ENCODE measurements around the gene JUP.
A peak's percentile ranks its signal among the peaks of the same experiment; 100 is the strongest.

The JUP gene

DNA sequence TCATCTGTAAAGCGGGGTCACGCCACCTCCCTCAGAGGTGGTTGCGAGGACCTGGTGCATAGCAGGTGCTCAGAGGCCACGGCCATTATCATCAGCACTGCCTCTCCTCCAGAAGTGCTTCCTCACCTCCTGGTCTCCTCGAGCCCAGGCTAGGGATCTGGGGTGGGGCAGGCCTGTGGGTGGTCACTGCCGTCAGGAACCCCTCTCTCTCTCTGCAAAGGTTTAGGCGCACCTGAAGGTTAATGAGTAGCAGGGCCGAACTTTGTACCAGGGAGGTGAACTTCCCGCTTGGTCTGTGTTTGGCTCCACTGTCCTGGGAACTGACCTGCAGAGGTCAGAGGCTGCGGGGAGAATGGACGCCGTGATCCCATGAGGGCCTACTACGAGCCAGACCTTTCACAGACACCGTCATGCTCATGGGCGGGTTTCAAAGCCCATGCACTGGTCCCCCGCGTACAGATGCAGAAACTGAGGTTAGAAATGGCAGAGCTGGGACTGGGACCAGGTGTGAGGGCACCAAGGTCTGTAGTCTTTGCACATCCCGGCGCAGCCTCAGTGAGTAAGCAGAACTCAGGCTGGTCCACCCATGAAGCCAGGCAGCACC is 13.8 kb downstream of the JUP start:
- no peak for TF ChIP-seq Cebpa-rat (IDR thresholded peaks at IDR 0.05)
- peak overlapping the region in 8 of 11 experiments; percentile 15 to 65 (median 34); a peak in 8 of 22 replicates for H3K9ac ChIP-seq
- H3K27ac ChIP-seq: peak overlapping the region in 7 of 11 experiments; percentile 13 to 66 (median 47); a peak in 14 of 22 replicates
- no peaks in the 10 kb centered on the region for H3K9me3 ChIP-seq (replicated peaks in 1 of 11)
- H3K4me3 ChIP-seq: no peak overlapping the region
- H3K36me3 ChIP-seq: peaks cover 71 to 89% (median 83%) of the 10 kb centered on the region in 11 experiments
- peak overlapping the region; percentile 72 to 99 (median 90) for H3K4me2 ChIP-seq
- H4K20me1 ChIP-seq: peaks cover 82 to 100% (median 98%) of the 10 kb centered on the region in 11 experiments
- H3K27me3 ChIP-seq: no peaks in the 10 kb centered on the region
- peaks cover 58 to 65% (median 61%) of the 10 kb centered on the region in 10 experiments for H3K4me1 ChIP-seq

DNA sequence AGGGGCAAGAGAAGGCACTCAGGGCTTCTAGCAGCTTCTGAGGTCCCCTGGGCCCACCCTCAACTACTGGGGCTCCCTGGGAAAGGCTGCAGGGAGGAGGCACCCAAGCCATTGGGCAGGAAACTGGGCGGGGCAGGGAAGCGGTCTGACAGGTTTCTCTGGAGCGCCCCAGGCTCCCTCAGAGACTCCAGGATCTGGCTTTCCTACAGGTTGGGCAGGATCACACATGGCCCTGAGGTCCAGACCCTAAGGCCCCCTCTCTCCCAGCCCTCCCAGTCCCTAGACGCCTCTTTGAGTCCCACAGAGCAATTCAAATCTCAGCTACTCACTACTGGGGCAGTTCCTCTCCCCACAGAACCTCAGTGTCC is 14.3 kb downstream of the JUP start:
- peak overlapping the region in 8 of 11 experiments; percentile 4 to 65 (median 32); a peak in 6 of 22 replicates for H3K9ac ChIP-seq
- TF ChIP-seq Cebpa-rat (IDR thresholded peaks at IDR 0.05): no peak
- no peaks in the 10 kb centered on the region for H3K9me3 ChIP-seq (replicated peaks in 1 of 11)
- peak overlapping the region in 9 of 11 experiments; percentile 72 to 99 (median 92); a peak in 17 of 22 replicates for H3K4me2 ChIP-seq
- H3K4me1 ChIP-seq: peaks cover 53 to 60% (median 57%) of the 10 kb centered on the region in 10 experiments
- no peak overlapping the region for H3K4me3 ChIP-seq
- H3K27me3 ChIP-seq: no peaks in the 10 kb centered on the region
- peaks cover 77 to 100% (median 96%) of the 10 kb centered on the region in 11 experiments for H4K20me1 ChIP-seq
- H3K27ac ChIP-seq: peak overlapping the region in 9 of 11 experiments; percentile 11 to 66 (median 31); a peak in 12 of 22 replicates
- peaks cover 74 to 89% (median 87%) of the 10 kb centered on the region in 11 experiments for H3K36me3 ChIP-seq

DNA sequence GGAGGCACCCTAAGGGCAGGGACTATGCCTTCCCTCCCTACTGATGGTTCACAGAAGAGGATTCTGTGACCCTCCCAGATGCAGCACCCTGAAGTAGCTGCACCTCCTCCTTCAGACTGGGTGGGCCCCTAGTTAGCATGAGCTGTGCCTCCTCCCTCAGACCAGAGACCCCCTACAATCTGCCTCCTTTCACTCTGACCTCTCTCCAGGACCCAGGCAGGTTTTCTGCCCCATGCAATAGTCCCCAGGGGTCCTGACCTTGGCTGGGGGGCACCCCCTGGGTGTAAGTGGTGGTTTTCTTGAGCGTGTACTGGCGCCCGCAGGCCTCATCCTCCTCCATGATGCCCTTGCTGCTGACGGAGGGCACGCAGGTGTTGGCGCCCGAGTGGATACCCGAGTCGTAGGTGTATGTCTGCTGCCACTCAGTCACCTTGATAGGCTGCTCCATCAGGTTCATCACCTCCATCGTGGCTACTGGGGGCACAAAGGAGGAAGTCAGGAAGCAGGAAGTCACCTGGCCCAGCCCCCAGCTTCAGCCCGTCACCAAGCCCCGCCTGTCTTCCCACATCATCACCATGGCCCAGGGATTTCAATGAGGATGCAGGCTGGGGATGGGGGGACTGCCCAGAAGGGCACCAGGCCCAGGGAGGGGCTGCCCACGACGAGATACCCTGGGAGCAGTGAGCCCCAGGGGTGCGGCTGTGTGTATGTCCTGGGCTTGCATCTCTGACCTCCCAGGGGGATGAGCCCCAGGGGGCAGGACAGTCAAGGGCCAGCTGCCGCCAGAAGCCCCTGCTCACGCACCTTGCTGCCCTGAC is 14.9 kb downstream of the JUP start:
- peak overlapping the region in 8 of 11 experiments; percentile 72 to 99 (median 92); a peak in 13 of 22 replicates for H3K4me2 ChIP-seq
- peaks cover 71 to 95% (median 90%) of the 10 kb centered on the region in 11 experiments for H4K20me1 ChIP-seq
- peak overlapping the region in 7 of 11 experiments; percentile 4 to 65 (median 33); a peak in 4 of 22 replicates for H3K9ac ChIP-seq
- peak overlapping the region in 9 of 11 experiments; percentile 11 to 66 (median 31); a peak in 12 of 22 replicates for H3K27ac ChIP-seq
- no peaks in the 10 kb centered on the region for H3K9me3 ChIP-seq (replicated peaks in 1 of 11)
- peaks cover 47 to 54% (median 51%) of the 10 kb centered on the region in 10 experiments for H3K4me1 ChIP-seq
- TF ChIP-seq Cebpa-rat (IDR thresholded peaks at IDR 0.05): no peak
- no peaks in the 10 kb centered on the region for H3K27me3 ChIP-seq
- peaks cover 76 to 89% (median 87%) of the 10 kb centered on the region in 11 experiments for H3K36me3 ChIP-seq
- no peak overlapping the region for H3K4me3 ChIP-seq

DNA sequence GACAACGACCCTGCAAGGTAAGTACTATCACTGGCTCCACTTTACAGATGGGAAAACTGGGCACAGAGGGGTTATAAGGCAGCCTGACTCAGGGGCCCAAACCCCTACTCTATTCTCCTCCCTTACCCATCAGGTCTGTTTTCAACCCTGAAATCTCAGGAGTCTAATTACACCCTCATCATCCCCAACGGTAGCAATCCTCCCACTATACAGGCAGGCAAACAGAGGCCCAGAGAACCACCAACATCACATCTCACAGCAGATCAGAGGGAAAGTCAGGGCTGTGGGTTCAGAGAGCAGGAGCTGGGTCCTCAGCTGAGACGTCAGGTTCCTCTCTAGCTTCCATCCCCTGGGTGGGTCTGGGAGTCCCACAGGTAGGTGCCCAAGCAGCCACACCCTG is 16.5 kb downstream of the JUP start:
- H3K27ac ChIP-seq: no peak overlapping the region
- TF ChIP-seq Cebpa-rat (IDR thresholded peaks at IDR 0.05): no peak
- no peak overlapping the region for H3K4me2 ChIP-seq
- H3K4me1 ChIP-seq: peaks cover 30 to 38% (median 34%) of the 10 kb centered on the region in 10 experiments
- H3K9ac ChIP-seq: no peak overlapping the region
- no peak overlapping the region for H3K4me3 ChIP-seq
- no peaks in the 10 kb centered on the region for H3K27me3 ChIP-seq
- H4K20me1 ChIP-seq: peaks cover 55 to 89% (median 74%) of the 10 kb centered on the region in 11 experiments
- H3K9me3 ChIP-seq (replicated peaks in 1 of 11): no peaks in the 10 kb centered on the region
- H3K36me3 ChIP-seq: peaks cover 78 to 89% (median 88%) of the 10 kb centered on the region in 11 experiments

DNA sequence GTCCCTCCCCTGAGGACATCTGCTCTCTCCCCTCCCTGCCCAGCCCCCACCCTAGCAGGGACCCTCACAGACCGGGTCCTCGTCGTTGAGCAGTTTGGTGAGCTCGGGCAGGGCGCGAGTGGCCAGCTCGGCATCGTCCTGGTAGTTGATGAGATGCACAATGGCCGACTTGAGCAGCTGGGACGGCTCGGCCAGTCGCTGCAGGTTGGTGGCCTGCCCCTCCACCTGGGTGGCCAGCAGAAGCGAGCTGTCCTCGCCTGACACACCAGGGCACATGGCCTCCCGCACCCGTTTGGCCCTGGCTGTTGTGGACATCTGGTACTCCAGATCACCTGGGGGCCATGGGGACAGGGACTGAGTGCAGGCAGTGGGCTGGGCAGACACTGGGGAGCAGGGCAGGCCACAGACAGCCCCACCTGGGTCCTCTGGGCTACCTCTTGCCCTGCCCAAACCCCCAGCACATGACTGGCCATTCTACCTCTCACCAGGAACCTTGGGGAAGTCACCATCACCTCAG is 17.1 kb downstream of the JUP start:
- no peak overlapping the region for H3K27ac ChIP-seq
- H3K36me3 ChIP-seq: peaks cover 84 to 89% (median 88%) of the 10 kb centered on the region in 11 experiments
- H3K27me3 ChIP-seq: no peaks in the 10 kb centered on the region
- H4K20me1 ChIP-seq: peaks cover 49 to 89% (median 72%) of the 10 kb centered on the region in 11 experiments
- H3K4me2 ChIP-seq: no peak overlapping the region
- no peak for TF ChIP-seq Cebpa-rat (IDR thresholded peaks at IDR 0.05)
- H3K4me1 ChIP-seq: peaks cover 25 to 32% (median 29%) of the 10 kb centered on the region in 10 experiments
- no peak overlapping the region for H3K4me3 ChIP-seq
- no peaks in the 10 kb centered on the region for H3K9me3 ChIP-seq (replicated peaks in 1 of 11)
- H3K9ac ChIP-seq: no peak overlapping the region

DNA sequence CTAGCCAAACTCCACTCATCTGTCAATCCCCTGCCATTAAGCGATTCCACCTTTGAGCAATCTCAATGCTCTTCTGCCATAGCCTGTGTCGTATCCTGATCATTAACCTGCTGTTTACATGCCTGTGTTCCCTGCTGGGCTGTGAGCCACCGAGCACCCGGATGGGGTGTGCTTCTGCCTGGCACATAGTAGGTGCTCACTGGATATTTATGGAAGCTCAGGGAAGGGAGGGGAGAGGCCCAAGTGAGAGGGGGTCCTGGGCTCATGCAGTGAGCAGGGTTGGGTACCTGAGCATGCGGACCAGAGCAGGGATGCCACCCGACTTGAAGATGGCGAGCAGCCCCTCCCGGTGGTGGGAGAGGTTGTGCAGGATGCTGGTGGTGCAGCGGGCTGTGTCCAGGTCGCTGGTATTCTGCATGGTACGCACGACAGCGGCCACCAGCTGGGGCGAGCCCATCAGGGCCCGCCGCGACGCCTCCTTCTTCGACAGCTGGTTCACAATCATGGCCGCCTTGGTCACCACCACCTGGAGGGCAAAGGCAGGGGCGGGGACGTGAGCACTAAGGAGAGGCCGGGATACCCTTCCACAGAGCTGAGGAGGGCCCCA is 17.7 kb downstream of the JUP start:
- H3K27ac ChIP-seq: no peak overlapping the region
- peaks cover 18 to 26% (median 22%) of the 10 kb centered on the region in 10 experiments for H3K4me1 ChIP-seq
- TF ChIP-seq Cebpa-rat (IDR thresholded peaks at IDR 0.05): no peak
- peaks cover 45 to 89% (median 69%) of the 10 kb centered on the region in 11 experiments for H4K20me1 ChIP-seq
- no peak overlapping the region for H3K4me3 ChIP-seq
- no peak overlapping the region for H3K4me2 ChIP-seq
- no peaks in the 10 kb centered on the region for H3K27me3 ChIP-seq
- H3K9me3 ChIP-seq (replicated peaks in 1 of 11): no peaks in the 10 kb centered on the region
- no peak overlapping the region for H3K9ac ChIP-seq
- H3K36me3 ChIP-seq: peaks cover 90 to 94% (median 93%) of the 10 kb centered on the region in 11 experiments

DNA sequence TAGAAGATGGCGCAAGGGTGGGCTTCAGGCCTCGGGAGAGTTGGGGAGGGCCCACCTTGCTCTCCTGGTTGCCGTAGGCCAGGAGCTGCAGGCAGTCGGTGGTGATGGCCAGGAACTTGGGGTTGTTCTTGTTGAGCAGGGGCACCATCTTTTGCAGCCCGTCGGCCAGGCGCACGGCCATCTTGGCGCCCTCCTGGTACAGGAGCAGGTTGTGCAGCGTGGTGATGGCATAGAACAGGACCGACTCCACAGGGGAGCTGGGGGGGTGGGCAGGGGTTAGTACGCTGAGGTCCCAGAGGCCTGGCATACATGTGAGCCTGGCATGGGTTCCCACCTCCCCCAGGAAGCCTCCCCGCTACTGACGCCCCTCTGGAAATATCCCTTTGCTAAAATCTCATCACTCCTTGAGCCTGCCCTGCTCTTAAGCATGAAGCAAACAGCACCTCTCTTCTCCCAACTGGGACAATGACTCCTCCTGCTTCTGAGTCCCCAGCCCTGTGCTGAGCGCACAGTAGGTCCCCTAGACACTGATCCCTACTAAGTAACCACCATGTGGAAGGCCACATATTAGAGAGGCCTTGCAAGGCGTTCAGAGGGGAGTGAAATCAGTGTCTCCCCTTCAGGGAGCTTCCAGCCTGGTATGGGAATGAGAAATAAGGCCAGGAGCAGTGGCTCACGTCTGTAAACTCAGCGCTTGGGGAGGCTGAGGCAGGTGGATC is 19.0 kb downstream of the JUP start:
- no peaks in the 10 kb centered on the region for H3K27me3 ChIP-seq
- TF ChIP-seq Cebpa-rat (IDR thresholded peaks at IDR 0.05): no peak
- H3K36me3 ChIP-seq: peaks cover 99 to 100% (median 100%) of the 10 kb centered on the region in 11 experiments

DNA sequence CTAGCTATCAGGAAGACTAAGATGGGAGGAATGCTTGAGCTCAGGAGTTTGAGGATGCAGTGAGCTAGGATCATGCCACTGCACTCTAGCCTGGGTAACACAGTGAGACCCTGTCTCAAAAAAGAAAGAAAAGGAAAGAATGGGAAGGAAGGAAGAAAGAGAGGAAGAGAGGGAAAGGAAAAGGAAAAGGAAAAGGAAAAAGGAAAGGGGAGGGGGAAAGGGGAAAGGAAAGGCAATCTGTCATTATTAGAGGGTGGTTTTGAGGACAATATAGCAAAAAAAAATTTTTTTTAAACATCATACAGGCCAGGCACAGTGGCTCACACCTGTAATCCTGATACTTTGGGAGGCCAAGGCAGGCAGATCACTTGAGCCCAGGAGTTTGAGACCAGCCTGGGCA is 20.4 kb downstream of the JUP start:
- Histone ChIP-seq H3K9ac (no peak overlapping the region), H3K9me3 (replicated peaks in 1 of 11) (no peaks in the 10 kb centered on the region), H3K27ac (no peak overlapping the region), H3K4me3 (no peak overlapping the region), H3K36me3 (peaks cover 99 to 100% (median 100%) of the 10 kb centered on the region in 11 experiments), H4K20me1 (peaks cover 18 to 82% (median 65%) of the 10 kb centered on the region in 11 experiments; a peak in 21 of 22 replicates), H3K4me2 (no peak overlapping the region), H3K27me3 (no peaks in the 10 kb centered on the region), H3K4me1 (no peaks in the 10 kb centered on the region)
- TF ChIP-seq Cebpa-rat (IDR thresholded peaks at IDR 0.05): no peak

More for the DNA sequence above, 19.0 kb downstream of the JUP start:
- no peak overlapping the region for H3K4me3 ChIP-seq
- H3K9ac ChIP-seq: no peak overlapping the region
- H3K4me2 ChIP-seq: no peak overlapping the region
- H3K27ac ChIP-seq: no peak overlapping the region
- H3K4me1 ChIP-seq: peaks cover 5 to 13% (median 9%) of the 10 kb centered on the region in 10 experiments; a peak in 19 of 20 replicates
- H4K20me1 ChIP-seq: peaks cover 32 to 89% (median 69%) of the 10 kb centered on the region in 11 experiments
- H3K9me3 ChIP-seq (replicated peaks in 1 of 11): no peaks in the 10 kb centered on the region
